HG02981 (cell line): Measurements from ENCODE around the gene DLD.
"Not testable (repeated sequence)": the region's sequence is repeated elsewhere in the genome, so short reads cannot be mapped to it uniquely, and the experiment has no call there.

Experiments used
- ATAC-seq: cut with Tn5 transposase; IDR thresholded peaks from one replicate; pipeline ENCODE4 v1.9.1; 2021; ENCODE audit warnings: mild to moderate bottlenecking, moderate library complexity; ENCODE audit not compliant: unreplicated experiment

DLD gene

DNA sequence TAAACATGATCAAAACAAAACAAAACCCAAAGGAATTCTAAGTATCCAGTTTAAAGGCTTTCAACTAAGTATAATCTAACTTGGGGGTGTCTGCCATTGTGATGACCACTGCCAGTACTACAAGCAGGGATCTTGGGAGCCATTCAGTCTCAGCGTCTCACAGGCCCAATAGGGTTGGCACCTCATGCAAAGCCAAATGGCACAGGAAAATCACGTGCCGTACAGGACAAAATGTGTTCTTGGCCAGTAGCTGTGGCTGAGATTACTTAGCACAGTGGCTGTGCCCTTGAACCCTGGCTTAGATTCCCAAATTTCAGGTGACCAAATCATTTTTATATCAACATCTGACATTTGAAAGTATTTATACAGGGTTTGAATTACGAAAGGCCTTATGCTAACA lies 50.0 kb downstream of the DLD start:
- ATAC-seq, result no peak

DNA sequence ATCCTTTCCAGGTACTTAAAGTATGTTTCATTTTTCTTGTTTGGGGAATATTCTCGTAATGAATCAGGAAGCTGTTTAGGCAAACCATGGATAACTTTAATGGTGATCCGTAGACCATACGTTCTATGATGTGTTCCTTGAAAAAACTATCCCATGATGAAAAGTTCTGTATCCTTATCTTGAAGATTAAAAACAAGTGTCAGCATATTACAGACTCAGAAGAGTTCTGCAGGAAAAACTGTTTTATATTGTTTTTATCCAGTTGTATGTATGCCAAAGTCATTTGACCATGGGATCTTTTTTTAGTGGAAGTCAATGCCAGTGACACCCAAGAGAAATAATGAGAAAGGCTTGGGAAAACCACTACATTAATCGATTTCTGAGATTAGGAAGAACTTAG lies 52.0 kb downstream of the DLD start:
- ATAC-seq, result no peak

DNA sequence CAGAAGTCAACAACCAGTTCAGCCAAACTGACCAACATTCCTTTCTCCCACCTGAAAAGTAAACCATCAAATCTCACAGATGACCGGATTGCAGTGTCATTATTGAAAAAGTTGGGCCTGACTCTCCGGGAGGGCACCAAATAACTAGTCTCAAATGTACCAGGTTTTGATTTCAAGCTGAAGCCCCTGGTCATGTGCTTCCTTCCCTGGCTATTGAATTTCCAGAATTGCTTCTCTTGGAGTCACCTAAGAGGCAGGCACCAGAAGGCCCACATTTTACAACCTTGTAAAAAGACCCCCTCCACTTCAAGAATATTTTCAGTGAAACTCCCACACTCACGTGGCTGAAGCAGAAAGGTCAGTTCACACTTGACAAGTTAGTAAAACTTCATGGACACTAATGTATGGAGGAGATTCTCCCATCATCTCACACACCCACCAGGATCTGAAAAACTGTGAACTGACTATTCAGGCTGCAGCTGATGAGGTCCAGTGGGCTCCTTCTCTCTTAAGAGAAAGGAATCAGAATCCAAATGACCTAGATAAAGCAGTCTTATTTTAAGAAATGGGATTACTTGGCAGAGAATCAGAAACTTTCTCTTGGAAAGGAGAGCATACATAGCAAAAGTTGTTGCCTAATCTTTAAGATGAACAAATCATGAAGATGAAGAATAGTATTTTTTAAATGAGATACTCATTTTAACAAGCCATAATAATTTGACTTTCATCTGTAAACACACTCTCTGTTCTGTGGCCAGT lies 53.6 kb downstream of the DLD start:
- no peak for ATAC-seq

DNA sequence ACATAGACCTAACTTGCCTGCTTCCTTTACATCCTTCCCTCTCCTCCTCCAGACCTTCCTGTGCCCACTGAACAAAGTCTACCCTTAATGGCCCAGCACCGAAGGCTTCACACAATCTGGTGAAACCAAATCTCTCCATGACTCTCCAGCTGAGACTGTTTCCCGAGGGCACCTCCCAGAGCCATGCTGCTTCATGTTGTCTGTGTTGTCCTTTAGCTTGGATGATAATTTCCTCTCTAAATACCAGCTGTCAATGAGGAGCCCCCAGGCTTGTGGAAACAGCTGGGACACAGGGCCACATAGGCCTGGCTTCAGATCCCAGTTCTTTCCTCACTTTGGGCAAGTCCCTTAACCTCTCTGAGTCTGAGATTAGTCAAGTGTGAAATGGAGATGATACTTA lies 54.3 kb downstream of the DLD start:
- no peak for ATAC-seq

DNA sequence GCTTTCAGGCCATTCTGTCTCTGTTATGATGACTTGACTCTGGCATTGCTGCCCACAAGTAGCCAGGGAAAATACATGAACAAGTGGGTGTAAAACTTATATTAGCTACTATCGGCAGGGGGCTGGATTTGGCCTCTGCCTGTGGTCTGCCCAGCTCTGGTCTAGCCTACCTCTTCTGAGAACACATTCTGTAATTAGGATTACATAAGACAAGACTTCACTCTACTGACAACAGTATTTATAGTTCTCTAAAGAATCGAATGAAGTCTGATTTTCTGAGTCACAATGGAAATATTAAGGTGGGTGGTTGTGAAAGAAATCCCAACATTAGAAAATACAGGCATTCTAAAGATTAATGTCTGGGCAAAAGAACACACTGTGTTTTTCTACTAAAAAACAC lies 55.5 kb downstream of the DLD start:
- no peak for ATAC-seq

DNA sequence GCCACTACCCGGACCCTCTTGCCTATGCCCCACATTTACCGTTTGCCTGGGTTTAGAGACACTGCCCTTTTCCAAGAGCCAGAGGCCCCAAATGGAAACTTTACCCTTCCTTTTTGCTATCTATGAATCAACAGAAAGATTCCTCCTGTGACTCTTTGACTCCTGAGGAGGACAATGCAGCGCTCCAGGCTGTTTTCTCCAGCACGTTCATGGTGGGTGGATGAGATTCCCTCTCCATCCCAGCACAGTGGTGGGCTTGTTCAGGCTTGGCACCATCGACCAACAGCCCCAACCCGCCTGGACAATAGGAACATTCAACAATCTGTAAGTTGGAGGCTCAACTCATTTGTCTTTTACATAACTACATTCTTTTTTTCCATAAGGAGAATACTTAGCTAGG lies 55.9 kb downstream of the DLD start:
- no peak for ATAC-seq

DNA sequence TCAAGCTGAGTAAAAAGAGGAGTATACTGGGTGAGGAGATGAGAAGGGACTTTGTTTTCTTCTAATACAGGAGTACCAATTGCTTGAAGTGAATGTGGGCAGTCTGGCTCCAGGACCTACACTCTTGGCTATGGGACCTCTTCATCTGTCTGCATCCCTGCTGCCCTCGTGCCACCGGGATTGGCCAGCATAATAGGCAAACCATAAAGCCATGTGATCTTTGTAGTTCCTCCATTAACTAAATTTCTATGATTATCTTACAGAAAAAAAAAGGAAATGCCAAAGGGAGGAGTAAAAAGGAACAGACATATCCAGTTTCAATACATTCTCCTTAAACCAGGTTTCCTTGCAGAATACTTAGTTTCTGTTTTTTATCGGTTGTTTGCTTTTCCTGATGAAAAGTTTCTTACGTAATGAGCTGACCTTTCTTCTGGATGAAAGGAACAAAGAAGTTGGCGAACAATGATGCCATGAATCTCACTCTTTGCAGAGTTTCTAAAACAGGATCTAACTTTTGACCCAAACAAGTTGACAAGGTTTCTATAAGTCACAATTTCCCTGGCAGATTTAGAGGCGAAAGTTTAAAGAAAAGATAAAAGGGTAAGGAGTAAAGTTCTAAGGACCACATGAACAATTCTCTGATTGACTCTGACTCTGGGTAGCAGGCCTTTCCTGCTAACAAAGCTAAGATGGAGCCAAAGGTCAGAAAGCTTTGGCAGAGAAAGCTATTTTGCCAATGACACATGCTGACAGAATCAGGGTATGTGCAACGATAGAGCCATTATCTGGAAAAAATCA lies 57.9 kb downstream of the DLD start:
- ATAC-seq, result no peak

DNA sequence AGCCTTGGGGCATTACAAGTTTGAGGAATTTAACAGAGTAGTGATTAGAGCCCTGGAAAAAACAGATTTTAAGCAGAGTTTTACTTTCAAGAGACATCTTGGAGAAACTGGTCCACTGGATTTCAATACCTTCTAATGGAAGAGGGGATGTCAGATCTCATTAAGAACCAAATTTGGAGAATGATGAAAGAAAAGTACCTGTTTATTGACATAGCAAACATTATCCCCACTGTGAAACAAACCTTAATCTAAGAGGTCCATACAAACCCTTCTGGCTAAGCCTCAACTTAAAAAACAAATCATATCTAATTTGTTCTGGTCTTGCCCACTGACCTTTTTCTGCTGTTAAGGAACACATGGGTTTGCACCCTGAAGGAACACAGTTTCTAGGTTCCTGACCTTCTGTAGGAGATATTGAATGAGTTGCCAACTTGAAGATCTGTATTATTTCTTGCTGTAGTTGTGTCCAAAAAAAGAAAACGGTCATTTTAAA lies 58.5 kb downstream of the DLD start:
- ATAC-seq, result no peak

DNA sequence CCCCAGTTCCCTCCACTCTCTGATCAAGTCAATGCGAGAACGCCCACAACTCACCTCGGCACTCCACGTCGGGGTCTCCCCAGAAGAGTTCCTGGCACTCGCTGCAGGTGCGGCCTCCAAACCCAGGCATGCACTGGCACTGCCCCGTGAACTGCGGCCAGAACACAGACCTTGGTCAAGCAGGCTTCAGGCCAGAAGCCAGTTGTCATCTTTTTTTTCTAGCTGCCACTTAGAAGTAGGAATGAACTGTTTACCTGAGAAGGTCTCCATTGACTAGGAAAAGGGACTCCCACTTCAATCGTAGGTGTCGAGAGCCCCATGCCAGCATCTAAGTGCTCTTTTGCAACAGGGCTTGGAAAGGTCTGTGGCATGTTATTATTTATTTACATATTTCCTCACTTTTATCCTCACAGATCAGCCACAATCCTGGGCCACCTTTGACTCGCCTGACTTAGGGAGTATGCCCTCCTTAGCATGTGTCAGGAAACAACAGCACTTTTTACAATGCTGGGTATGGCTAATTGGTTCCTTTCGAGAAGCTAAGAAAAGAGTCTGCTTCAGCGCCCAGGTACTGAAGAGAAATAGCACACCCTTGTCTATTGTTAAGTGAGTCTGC lies 60.3 kb downstream of the DLD start:
- no peak for ATAC-seq

DNA sequence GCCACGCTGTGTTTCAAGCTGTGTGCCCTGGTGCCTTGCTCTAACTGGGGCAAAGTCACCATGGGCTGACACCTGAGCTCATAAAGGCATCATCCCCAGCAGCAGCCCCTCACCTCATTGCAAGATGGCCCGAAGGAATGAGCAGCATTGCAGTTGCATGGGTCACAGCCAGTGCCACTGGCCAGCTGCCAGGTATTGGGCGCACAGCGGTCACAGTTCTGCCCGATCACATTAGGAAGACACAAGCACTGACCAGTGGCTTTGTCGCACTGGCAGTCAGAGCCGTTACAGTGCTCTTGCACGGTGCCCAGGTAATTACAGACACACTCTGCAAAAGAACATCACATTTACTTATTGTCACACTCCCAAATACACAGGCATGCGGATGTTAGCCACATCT lies 60.9 kb downstream of the DLD start:
- no peak for ATAC-seq

DNA sequence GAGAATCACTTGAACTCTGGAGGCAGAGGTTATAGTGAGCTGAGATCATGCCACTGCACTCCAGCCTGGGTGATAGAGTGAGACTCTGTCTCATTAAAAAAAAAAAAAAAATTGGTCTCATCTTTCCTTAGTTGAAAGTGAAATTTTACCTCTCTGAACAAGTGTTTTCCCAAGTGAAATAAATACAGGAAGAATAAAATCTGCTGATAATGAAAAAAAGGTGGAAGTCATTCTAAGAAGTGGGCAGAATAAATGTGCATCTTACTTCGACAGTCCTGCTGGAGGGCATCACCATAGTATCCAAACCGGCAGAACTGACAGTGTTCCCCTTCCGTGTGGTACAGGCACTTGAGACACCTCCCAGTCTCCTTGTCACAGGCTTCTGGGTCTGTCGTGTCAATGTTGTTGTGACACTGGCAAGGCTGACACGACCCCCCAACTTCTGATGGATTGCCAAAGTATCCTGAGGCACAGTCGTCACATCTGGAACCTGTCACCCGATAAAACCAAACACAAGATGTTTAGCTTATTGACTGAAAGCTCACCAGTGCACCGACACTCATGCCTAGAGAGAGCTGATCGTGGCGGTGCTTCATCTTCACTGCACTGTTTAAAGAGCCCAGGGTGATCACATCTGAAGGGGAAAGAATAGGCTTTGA lies 62.4 kb downstream of the DLD start:
- ATAC-seq, result no peak

DNA sequence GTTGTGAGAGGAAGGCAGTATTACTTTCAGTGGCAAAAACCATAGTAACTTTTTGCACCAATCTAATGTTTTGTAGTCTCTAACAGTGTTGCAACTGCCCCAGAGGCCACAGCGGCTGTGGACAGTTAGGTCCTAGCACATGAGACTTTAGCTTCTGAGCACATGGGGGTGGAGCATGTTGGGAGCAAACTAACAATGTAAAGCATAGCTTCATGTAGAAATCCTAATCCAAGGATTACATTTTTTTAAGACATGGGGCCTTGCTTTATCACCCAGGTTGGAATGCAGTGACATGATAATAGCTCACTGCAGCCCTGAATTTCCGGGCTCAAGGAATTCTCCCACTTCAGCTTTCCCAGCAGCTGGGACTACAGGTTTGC lies 62.9 kb downstream of the DLD start:
- ATAC-seq, result no peak

DNA sequence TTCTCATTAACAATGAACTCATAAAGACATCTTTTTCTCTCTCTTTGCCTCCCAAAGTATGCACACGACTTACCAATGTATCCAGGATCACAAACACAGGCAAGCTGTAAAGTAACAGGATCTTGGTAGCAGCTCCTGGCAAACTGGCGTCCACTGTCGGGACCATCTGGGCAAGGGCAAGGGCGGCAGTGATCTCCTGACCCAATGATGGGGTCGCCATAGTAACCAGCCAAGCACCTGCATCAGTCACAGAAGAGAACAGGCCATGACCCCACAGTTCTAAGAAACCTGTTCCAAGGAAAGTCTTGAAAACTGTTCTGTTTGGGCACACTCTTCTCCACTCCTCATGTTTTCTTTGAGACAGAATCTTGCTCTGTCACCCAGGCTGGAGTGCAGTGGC lies 64.4 kb downstream of the DLD start:
- no peak for ATAC-seq

DNA sequence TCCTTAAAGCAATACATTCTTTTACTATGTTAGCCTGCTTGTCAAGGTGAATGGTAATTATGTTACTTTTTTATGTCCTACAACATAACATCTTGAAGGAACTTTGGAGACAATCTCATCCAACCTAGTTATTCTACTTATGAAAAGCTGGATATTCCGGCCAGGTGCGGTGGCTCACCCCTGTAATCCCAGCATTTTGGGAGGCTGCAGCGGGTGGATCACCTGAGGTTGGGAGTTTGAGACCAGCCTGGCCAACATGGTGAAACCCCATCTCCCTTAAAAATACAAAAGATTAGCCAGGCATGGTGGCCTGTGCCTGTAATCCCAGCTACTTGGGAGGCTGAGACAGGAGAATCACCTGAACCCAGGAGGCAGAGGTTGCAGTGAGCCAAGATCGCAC lies 66.0 kb downstream of the DLD start:
- not testable (repeated sequence) for ATAC-seq

DNA sequence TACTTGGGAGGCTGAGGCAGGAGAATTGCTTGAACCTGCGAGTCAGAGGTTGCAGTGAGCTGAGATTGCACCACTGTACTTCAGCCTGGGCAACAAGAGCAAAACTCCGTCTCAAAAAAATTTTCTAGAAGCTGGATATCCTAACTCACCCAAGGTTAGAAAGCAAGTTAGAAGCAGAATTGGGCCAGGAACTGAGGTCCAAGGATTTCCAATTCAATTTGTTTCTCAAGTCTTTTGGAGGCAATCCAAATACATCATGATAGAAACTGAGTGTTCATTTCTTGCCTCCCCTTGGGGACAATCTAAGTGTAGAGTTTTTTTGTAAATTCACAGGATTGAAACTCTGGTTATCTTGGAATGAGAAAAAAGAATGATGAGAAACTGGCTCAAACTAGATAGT lies 66.5 kb downstream of the DLD start:
- no peak for ATAC-seq

DNA sequence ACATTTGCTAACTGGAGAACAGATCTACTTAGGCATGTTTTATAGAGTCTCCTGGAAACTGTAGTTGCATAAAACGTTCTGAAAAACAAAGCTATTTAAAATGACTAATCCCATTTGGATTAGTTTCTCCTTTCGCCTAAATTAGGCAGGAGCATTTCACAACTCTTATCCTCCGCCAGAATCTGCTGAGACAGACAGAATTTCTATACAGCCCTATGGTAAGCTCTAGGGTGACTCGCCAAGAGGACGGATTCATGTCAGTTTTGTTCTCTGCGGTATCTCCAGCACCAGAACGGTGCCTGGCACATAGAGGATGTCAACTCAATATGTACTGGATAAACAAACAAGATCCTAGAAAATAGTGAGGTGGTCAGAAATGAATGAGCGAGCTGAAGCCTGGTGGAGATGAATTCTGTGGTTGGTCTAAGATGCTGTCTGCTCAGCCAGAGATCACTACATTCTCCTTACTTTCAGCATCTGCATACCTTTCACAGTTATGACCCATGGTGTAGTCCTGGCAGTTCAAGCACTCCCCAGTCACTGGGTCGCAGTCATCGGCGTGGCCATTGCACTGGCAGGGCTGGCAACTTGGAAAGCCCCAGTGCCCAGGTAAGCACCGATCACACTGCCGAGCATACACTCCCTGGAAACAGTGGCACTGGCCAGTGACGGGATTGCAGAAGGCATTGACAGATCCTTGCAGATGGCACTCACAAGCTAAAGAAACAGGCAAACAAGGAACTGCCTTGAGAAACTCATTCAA lies 68.0 kb downstream of the DLD start:
- ATAC-seq, result no peak

DNA sequence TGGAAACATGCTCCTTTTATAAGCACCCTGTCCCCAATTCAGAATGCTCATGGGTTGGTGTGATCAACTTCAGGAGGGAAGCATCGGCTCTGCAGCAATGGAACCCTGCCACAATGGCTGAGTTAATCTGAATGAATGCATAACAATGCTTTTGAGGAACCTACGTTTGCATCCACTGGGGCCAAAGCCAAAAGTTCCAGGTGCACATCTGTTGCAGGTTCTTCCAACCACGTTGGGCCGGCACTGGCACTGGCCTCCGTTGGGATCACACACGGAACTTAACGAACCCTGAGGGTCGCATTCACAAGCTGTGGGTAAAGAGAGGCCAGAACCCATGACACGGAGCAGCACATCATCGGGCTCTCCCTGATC lies 68.5 kb downstream of the DLD start:
- ATAC-seq, result no peak

DNA sequence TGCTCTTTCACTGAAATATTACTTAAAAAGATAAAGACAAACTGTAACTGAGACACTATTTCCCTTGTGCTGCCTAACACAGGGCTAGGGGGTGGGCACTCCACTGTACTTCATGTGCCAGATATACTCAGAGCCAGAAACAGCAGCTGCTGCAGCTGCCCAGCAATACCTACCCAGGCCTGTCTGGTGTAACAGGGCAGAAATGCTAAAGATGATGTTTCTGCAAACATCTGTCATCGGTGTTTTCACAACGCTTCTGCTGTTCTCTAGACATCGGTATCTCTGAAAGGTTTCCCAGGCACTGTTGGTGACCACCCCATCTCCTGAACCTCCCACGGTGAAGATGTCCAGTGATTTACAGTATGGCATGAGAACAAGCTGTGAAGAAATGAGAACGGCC lies 69.3 kb downstream of the DLD start:
- ATAC-seq, result no peak

DNA sequence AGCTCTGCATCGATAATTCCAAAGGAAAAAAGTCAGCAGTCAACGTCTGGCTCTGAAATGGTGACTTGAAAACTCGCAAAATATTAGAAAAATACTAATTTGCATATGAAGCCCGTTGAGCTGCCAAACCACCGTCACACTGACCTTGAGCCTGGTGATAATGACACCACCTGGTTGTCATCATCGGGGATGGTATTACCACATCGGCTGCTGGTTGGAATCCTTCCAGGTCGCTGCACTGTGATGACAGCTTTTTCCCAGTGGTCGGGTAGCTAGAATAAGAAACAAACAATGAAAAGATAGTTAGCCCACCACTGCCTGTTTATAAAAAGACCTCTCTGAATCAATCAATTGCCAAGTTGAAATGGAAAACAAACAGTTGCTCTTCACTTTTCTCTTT lies 70.4 kb downstream of the DLD start:
- ATAC-seq, result no peak

DNA sequence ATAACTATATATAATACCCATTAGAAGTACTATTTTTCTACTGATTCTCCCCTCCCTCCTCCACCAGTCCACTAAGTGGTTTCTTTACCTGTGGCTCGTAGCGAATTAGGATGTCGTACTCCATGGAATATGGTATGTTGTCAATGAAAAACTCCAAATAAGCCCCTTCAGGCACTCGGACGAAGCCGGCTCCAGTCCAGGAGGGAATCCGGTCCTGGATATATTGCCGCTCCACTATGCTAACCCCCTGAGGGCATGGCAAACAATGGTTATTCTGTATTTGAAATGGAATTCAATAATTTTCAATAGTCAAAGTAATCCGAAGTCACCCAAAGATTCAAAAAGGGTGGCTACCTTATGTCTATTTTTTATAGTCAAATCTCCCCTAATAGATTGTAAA lies 71.8 kb downstream of the DLD start:
- no peak for ATAC-seq

DNA sequence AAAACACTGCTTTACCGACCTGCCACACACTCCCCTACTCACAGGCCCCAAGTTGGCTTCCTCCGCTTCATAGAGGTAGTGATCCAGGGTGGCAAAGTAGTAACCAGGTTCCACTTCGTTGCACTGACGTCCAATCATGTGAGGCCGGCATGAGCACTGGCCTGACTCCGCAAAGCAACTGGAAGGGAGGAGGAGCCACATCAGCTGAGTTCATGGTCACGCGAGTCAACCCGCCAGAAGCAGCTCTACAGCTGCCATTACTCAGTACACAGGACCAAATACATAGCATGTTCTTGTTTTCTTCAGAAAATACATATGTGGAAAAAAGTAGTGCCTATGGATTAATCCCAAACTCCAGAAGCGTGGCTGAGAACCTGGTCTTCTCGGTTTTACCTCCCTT lies 73.5 kb downstream of the DLD start:
- ATAC-seq, result no peak
